ENCODE results near the gene TTI1.
A peak's percentile ranks its signal among the peaks of the same experiment; 100 is the strongest.

Gene TTI1

DNA sequence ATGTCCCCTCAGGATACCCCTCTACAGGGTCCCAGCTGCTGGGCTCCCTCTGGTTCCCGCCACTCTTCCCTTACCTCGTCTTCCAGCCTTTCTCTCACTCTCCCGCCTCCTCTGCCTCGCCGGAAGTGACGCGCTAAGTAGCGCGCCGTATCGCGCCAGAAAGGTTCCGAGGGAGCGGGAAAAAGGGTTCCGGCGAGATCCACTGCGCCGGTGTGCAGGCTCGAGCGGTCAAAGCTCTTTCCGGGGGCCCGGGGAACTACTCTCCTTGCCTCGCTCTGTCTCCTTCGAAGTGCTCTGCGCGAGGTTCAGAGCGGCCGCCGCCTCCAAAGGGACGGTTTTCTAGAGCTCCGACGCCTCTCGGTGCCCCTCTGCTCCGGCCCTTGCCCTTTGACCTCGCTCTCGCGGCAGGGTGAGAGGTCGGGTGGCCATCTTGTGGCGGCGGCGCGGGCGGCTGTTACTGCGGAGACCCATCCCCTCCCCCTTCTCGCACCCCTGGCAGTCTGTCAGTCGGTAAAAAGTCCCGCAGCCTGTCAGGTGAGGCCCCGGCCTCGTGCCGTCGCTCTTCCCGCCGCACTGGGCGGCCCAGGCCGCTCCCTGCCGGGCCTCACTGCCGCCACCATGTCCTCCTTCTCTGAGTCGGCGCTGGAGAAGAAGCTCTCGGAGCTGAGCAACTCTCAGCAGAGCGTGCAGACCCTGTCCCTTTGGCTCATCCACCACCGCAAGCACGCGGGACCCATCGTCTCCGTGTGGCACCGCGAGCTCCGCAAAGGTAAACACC is at the start of gene TTI1, which contains the start of gene RPRD1B:
TSS of gene TTI1 (minus strand) at position 127 of the 778 bp plus-strand sequence. CDS start 19,640 bp downstream, outside the sequence.
TSS of gene RPRD1B (plus strand) at position 417 of the 778 bp plus-strand sequence. CDS start at position 619, 202 bp downstream.
- peak; percentile 83 to 87 for DNase-seq (ENCODE audit: low read depth in 2 of 2)

DNA sequence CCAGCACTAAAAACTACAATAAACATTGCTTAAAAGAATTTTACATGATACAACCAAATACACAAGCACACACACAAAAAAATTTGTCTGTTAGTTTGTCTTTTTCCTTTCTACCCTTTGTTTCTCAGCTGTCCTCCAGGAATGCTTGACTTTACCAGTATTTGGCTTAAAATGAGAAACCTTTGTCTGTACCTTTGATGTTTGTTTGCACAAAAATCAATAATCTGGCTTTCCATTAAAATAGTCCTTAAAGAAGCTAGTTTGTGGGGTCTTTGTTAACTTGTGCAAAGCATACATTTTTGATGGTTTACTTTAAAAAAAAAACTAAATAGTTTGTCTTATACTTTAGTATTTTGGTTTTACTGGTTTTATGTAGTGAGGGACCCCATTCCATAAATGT is 49.6 kb upstream of the TTI1 start:
- DNase-seq (ENCODE audit: low read depth in 2 of 2): no peak

DNA sequence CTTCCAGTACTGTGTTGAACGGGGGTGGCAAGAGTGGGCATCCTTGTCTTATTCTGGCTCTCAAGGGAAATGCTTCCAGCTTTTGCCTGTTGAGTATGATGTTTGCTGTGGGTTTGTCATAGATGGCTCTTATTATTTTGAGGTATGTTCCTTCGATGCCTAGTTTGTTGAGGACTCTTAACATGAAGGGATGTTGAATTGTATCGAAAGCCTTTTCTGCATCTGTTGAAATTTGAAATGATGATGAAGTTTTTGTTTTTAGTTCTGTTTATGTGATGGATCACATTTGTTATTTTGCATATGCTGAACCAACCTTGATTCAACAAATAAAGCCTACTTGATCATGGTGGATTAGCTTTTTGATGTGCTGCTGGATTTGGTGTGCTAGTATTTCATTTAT is 48.3 kb upstream of the TTI1 start:
- no peak for DNase-seq (ENCODE audit: low read depth in 2 of 2)

DNA sequence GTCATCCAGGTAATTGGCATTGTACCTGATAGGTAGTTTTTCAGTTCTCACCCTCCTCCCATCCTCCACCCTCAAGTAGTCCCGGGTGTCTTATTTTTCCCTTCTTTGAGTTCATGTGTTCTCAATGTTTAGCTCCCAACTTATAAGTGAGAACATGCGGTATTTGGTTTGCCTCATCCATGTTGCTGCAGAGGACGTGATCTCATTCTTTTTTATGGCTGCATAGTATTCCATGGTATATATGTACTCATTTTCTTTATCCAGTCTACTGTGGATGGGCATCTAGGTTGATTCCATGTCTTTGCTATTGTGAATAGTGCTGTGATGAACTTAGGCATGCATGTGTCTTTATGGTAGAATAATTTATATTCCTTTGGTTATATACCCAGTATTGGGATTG is 46.1 kb upstream of the TTI1 start:
- DNase-seq (ENCODE audit: low read depth in 2 of 2): no peak

DNA sequence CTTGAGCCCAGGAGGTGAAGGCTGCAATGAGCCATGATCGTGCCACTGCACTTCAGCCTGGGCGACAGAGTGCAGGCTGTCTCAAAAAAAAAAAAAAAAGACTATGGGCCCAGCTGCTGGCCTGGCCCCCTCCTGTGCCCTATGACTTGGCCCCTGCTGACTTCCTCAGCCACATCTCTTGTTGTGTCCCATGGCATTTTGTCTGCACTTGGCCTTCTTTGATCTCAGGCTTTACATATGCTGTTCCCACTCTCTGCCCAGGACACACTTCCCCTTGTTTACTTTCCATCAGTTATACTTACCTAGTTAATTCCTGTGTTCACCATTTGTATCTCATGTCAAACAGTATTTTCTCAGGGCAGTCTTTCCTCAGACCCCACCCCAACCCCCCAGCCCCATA is 44.8 kb upstream of the TTI1 start:
- no peak for DNase-seq (ENCODE audit: low read depth in 2 of 2)

DNA sequence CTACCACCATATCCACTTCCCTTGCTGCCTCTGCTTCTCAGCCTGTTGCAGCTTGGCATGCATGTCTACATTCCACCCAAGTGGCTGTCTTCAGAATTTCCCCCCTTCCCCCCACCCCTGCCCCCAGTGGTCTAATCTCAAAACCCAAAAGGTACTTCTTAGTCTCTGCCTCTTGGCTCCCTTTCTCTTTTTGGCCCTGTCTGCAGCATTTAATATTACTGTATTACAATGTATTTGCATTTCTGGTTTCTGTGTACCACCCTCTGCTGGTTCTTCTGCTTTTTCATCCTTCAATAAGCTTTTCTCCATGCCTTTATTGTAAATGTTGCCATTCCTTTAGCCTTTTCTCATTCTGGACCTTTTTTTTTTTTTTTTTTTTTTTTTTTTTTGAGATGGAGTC is 43.3 kb upstream of the TTI1 start:
- DNase-seq (ENCODE audit: low read depth in 2 of 2): no peak

DNA sequence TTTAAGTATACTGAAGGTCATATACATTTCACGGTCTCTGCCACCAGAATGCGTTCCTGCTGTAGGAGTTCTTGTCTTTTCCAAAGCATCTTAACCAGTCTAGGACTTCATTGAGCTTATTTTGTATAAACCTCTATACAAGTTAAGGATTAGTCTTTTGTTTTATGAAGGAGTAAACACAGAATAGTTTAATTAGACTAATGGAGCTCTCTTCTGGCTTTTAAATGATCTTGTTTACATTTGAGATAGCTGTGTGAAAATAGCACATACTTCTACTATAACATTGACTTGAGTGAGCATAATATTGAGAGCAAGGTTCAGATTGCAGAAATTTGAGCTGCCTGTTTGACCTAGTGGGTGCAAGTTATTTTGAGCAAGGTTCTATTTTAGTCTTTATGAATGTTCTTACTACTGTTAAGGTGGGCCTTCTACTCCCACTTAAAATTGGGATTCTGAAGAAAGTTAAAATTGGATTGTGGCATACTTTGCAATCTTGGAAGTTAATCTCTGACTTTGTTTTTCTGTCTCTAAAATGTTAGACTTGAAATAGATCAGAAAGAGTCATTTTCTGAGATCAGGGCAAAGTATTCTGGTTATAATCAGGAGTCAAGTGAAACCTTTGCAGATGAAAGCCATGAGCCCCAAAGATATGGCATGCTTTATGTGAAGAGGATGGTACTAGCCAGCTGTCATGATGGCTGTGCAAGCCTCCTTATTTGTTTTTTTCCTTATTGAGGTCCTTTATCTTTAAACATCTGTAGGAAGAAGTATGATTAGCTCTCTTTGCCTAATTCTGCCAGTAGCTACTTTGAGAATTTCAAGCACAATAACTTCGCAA is 42.1 kb upstream of the TTI1 start:
- no peak for DNase-seq (ENCODE audit: low read depth in 2 of 2)

DNA sequence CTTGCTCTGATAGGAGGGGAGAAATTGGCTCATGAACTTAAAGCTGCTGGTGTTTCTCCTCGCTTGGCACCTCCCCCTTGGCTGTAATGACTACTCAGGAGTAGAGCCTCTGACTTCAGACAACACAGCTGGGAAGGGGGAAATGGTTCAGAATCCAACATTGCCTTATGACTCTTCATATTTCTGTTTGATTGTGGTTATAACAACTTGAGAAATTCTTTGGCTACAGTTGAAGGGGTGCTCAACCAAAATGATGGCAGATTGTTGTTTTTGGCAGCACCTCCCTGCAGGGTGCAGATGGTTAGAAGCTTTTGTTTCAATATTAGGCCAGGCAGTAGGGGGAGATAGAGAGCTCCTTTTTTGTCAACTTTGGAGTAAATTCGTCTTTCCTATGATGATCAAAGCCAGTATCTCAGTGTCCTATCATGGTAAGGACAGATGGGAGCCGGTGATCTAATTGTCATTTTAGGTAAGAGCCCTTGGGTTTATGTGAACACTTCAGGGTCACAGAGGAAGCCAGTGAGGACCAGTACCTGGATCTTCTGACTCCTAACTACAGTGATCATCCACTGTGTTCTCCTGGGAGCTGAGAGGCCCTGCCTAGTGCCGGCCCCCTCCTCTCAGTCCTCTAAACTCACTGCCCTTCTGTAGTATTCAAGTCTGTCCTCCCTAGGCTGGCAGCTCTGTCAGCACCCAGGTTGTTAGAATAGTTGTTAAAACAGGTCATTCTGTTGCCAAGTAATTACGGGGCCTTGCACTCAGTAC is 40.2 kb upstream of the TTI1 start:
- DNase-seq (ENCODE audit: low read depth in 2 of 2): peak in 1 of 2 donors; percentile 3

DNA sequence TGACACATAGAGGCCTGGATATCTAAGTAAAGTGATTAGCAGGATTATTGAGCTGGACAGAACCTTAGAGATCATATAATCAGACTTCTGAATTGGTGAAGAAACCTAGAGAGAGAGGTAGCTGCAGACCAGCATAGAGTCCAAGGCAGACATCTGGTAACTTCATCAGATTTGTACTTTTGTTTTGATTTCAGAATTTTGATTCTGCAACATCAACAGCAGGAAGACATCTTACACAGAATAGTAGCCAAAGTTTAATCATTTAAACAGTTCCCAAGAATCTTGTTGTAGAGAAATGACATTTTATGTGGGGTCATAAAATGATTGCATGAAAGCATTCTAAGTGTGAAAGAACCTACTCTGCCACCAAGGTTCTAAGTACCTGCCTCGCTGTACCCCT is 39.6 kb upstream of the TTI1 start:
- DNase-seq (ENCODE audit: low read depth in 2 of 2): no peak

DNA sequence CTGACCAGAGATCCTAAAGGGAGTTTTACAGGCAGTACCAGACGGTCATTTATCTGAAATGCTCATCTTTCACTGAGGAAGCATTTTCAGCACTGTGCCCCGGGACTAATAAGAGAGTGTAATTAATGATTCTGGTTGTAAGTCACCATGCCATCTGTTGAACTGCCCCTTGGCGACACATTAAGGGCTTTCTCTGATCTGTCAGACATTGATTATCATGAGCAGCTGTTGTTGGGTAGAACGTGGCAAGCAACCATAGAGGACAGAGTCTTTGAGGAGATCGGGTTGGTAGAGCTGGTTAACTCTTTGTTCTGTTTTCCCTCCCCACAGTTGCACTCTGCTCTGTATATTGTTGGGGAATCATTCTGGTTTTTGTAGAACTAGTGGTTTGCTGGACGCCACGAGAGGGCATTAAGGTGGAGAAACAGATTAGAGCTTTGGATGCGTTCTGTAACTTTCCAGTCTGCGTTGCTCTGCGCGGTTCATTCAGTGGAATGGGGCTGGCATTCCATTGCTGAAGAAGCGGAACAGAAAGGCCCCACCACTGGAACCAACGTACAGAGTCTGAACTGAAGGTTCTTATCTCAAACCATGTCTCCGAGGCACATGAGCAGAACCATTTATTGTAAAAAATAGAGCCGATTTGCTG is 34.6 kb upstream of the TTI1 start:
- DNase-seq (ENCODE audit: low read depth in 2 of 2): no peak

DNA sequence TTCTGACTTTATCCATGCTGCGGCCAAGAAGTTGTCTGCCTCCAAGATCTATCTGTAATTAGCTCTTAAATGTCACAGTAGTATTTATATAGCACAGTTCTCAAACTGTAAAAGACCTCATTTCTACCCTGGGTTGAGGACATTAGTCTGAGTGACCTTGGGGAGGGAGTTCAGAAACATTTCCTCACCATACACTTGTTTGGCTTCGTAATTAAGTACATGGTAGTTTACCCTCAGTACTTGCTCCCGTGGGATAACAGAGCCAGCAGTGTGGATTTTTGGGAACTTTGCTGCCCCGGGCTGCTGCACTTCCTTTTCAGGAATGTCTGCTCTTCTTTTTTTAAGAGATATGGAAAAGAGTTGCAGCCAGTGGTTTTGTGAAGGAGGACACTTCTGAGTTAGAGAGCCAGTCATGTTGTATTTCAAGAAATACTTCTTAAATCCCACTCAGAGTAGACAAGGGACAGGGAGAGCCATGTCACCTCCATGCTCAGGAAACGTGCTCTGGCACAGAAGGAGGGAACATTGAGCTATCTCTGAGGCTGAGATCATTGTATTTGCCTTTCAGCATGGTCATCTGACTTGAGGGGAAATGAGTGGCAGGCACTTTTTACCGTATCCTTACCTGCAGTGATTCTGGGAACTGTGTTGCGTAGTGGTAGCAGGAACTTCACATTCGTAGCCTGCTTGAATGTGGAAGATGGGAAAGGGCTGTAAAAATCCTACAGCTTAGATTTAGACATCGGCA is 33.9 kb upstream of the TTI1 start:
- no peak for DNase-seq (ENCODE audit: low read depth in 2 of 2)

DNA sequence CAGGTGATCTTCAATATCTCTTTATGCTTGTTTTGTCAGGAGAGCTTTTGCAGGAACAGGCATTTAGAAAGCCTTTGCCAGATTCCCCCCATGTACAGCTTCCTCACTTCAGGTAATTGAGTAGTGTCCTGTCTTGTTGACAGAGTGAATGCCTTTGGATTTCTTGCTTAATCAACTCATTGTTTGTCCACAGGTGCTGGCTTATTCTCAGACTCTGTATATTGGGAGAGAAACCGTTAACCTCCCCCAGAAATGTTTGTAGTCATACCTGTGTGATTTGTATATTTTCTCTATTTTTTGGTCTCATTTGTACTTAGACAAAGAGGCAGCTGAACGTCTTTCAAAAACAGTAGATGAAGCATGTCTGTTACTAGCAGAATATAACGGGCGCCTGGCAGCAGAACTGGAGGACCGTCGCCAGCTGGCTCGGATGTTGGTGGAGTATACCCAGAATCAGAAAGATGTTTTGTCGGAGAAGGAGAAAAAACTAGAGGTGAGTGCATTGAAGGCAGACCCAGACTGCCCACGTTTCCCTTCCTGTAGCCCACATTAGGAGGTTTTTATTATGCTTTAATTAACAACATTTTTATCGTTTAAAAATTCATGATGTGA is 32.6 kb upstream of the TTI1 start:
- DNase-seq (ENCODE audit: low read depth in 2 of 2): no peak

DNA sequence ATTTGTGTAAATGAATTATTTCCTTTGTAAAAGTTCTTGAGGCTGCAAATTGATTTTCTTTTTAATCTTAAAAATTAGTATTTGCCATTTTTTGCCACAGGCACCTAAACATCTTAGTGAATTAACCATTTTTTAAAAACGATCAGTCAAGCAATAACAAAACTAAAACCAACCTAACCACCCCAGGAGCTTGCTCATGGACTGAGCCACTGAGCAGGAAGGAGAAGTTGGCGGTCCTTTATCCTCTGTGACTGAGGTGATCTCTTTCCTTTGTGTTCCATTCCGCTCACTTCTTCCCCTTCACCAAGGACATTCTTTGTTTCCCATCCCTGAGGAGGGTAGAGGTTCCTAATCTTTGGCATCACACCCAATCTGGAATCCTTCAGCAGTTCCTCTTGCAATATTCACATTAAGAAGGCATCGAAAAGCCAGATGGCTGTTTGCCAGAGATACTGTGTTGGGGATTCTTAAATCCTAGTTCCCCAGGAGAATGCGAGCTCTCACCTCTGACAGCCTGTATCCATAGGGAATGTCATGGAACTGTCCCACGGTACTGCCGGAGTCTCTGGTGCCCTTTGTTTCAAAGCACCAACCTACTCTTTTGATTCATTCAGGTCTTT is 30.8 kb upstream of the TTI1 start:
- DNase-seq (ENCODE audit: low read depth in 2 of 2): no peak

DNA sequence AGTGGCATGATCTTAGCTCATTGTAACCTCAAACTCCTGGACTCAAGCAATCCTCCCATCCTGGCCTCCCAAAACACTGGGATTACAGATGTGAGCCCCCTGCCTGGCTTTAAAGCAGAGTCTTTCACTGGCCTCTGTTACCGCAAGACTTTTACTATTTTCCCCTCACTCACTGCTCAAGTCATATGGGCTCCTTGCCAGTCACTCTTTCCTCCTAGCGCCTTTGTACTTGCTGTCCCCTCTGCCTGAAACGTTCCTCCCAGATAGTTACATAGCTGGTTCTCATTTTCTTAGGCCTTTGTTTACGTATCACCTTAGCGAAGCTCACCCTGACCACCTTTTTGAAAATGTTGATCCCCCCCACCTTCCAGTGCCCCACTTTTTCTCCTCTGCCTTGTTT is 29.6 kb upstream of the TTI1 start:
- no peak for DNase-seq (ENCODE audit: low read depth in 2 of 2)

DNA sequence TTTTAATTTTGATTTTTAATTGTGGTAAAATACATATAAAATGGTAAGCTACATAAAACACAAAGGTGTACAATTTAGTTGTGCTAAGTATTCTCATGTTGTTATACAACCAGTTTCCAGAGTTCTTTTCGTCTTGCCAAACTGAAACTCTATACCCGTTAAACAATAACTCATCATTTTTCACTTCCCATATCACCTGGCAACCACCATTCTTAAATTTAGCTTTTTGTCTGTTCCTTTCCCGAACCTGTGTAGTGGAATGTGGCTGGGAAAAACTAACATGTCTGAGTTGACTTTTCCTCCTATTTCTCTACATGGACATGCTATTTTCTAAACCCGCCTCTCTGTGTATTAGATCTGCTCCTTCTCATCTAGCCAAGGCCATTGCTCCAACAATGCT is 27.9 kb upstream of the TTI1 start:
- DNase-seq (ENCODE audit: low read depth in 2 of 2): no peak

DNA sequence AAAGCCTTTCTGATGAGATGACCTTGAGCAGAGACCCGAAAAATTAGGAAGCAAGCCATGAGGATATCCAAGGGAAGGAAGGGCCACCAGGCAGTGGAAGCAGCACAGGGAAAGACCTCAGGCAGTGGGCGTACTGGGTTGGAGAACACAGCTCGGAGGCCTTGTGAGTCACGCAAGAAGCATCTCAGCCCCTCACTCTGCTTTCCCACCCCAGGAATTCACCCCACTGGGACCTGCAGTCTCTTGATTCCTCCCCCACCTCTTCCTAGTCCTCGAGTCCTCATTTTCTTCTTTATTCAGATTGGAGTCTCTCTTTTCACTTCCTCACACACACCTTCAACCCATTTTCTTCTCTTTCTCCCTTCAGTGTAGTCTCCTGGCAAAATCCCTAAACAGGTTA is 27.3 kb upstream of the TTI1 start:
- no peak for DNase-seq (ENCODE audit: low read depth in 2 of 2)

DNA sequence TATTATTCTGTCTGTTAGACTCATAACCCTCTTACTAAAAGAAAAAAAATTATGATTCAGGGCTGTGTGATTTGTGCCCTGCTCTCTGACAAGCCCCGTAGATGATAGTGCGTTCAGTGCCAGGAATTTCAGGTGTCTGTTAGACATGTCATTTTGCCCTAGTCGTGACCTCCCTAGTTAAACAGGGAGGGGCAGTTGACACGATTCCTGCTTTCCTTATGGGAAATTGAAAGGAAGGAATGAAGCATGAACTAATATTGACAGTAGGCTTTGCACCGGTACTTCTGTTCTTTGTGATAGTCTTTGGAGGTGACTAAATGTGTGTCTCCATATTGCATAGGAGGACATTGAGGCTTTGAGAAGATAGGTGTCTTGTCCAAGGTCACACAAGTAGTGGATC is 26.6 kb upstream of the TTI1 start:
- no peak for DNase-seq (ENCODE audit: low read depth in 2 of 2)

DNA sequence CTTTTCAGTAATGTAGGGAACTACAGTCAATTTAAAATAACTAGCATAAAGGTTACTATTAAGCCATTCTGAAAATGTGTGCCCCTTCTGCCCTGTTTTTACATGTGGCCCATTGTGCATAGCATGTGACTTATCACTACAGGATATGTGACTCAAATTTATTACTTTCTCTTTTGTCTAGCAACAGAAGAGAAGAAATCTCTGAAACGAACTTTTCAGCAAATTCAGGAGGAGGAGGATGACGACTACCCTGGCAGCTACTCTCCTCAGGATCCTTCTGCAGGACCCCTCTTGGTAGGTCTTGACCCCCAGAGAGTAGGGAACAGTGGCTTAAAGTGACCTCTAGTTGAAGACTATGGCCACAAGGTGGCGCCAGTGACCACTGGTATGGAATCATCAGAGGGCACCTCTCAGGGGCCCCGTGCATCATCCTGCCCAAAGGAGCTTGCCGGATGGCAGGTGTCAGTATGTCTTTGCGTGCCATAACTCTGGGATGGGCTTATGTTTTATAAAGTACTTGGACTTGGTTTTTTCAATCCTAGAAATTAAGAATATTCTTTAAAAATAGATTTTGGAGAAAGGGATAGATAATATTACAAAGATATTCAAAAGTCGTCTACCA is 24.2 kb upstream of the TTI1 start:
- DNase-seq (ENCODE audit: low read depth in 2 of 2): peak; percentile 48 to 52

DNA sequence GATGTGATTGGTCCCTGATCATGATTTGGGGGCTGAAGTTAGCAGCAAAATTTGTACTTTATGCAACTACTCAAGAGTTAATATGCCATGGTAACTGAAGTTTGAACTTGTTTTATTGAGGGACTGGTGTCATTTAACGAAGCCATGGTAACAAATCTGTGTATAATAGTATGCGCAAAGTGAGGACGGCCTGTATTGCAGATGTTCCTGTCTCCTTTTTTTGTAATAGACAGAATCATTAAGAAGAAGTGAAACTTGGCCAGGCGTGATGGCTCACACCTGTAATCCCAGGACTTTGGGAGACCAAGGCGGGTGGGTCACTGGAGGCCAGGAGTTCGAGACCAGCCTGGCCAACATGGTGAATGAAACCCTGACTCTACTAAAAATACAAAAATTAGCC is 22.6 kb upstream of the TTI1 start:
- no peak for DNase-seq (ENCODE audit: low read depth in 2 of 2)

DNA sequence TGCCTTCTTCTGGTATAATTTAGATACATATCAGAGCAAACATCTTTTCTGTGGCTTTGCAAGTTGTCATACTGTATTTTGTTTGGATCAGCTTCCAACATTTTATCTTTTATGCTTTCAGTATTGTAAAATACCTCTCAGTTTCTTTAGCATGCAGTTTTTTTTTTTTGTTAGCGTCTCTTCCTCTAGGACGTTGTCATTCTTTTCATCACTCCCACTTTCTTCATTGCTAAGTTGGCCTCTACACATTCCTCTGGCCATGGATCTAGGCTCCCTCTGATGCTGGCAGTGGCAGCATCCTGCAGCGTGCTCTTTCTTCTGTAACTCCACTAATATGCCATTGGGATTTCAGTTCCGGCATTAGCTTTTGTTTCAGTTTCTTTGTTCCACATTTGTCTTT is 22.0 kb upstream of the TTI1 start:
- no peak for DNase-seq (ENCODE audit: low read depth in 2 of 2)
